Ovary (tissue), 9 donors: Measurements from ENCODE around the gene UBE2H. TPM values are rescaled to one million over a fixed set of nuclear protein-coding genes. Genes with fewer than 3 reads are reported as not detected.

Experiments
- DNase-seq, 5 donors: peaks; one replicate each; pipeline ENCODE4 v3.0.0-alpha.2; 2019 to 2020
- H3K27ac ChIP-seq, 2 donors: fragments of 200-600 bp; one replicate each; pipeline versions ENCODE4 v1.5.1 to v1.8.0; 2019 to 2022
- H3K27me3 ChIP-seq: fragments of 200-600 bp; one replicate; pipeline ENCODE4 v1.8.0; 2022
- H3K36me3 ChIP-seq: fragments of 200-600 bp; sonication (generic); one replicate; pipeline ENCODE4 v1.5.1; 2019
- H3K4me1 ChIP-seq: one replicate; pipeline ENCODE4 v1.8.1; 2013; ENCODE audit warnings: mild to moderate bottlenecking, moderate library complexity; ENCODE audit not compliant: insufficient read depth
- H3K4me3 ChIP-seq: fragments of 200-600 bp; sonication (generic); one replicate; pipeline ENCODE4 v1.5.1; 2017
- H3K9me3 ChIP-seq, 2 donors: fragments of 200-600 bp in 1 of 2; sonication (generic) in 1 of 2; one replicate each; pipeline versions ENCODE4 v1.5.1 to v1.8.1; 2013 to 2019; ENCODE audit warnings: mild to moderate bottlenecking in 1 of 2, moderate library complexity in 1 of 2
- CTCF ChIP-seq, 3 donors: fragments of 450-650 bp in 2 of 3; fragments of 200-600 bp in 1 of 3; IDR thresholded peaks; one replicate each; pipeline versions ENCODE4 v1.5.1 to v1.8.0; 2016 to 2022; ENCODE audit warnings: antibody characterized with exemption in 3 of 3, mild to moderate bottlenecking in 1 of 3
- EP300 ChIP-seq: sonication (generic); formaldehyde crosslinking; IDR thresholded peaks from one replicate; pipeline ENCODE4 v1.6.1; 2017; ENCODE audit warnings: antibody characterized with exemption
- POLR2A ChIP-seq: fragments of 450-650 bp; IDR thresholded peaks from one replicate; pipeline ENCODE4 v1.6.1; 2017; ENCODE audit warnings: antibody characterized with exemption, mild to moderate bottlenecking, moderate library complexity
- WGBS, 3 donors: extraction: QIAGEN DNeasy Blood & Tissue Kit in 1 of 3; methylation state at CpG; one replicate each; pipeline versions ENCODE4 v1.1.5 to v1.1.7; 2013 to 2017; 5-methylcytosine and 5-hydroxymethylcytosine counted together
- intact Hi-C, 4 donors: fragments of 100-400 bp; cut with DNase I; formaldehyde crosslinking; loops; one replicate each; pipeline versions ENCODE4 v1.11.0 to v1.15.1; 2022 to 2023
- polyA plus RNA-seq, 2 donors: library from polyadenylated mRNA; stranded (reverse); fragments of 200-250 nt in 1 of 2; fragments of 350-450 nt in 1 of 2; fragmentation: Illumina TruSeq in 1 of 2; extraction: RNeasy Lipid Tissue Mini Kit (QIAGEN cat#74804) in 1 of 2; gene quantifications; one replicate each; pipeline ENCODE4 v1.2.3, GENCODE V29; 2013 to 2014
- total RNA-seq, 7 donors: library from RNA; depleted of rRNA in 2 of 7; stranded (reverse); fragments of >200 nt in 2 of 7; fragmentation: NEBNext Ultra II Directional in 3 of 7; extraction: Animal tissue kit (Norgen Biotek cat#: 25700) in 3 of 7; gene quantifications; one replicate each; pipeline versions ENCODE4 v1.1.0 to v1.2.4, GENCODE V29; 2016 to 2023
- donor health status: DM: no; HTN: no; CAD: no; lungs with moderate emphysema.
- donor health status: DM: no; HTN: no; CAD: no.
- donor health status: Bipolar disorder and iron deficiency.
- donor health status: DM: yes; HTN: yes; CAD: no.
- donor health status: DM: no; HTN: no; CAD: no.
- donor health status: DM: yes; HTN: yes; CAD: no.

The UBE2H gene
- total and polyA plus RNA-seq, 9 donors, result 38.1 to 149 (median 64.7) TPM

- no peak overlapping the region for H3K4me3 ChIP-seq
- intact Hi-C loops, result no loop called here
- no peak for DNase-seq
- H3K27ac ChIP-seq, result no peak overlapping the region
- 83 to 86% (median 85%) methylated on average over 8 of the region's 8 CpGs for WGBS, 3 donors
- TF ChIP-seq CTCF (IDR thresholded peaks at IDR 0.05), result no peak
- TF ChIP-seq POLR2A, result no peak
- TF ChIP-seq EP300, result no peak
- H3K9me3 ChIP-seq, result no peaks in the 10 kb centered on the region
- no peaks in the 10 kb centered on the region for H3K27me3 ChIP-seq
- H3K4me1 ChIP-seq, result peaks cover 2% of the 10 kb centered on the region
- H3K36me3 ChIP-seq, result no peaks in the 10 kb centered on the region
These were observed 37.8 kb upstream of the UBE2H start for GRCh38 chr7:129990403-129991192.

- Histone ChIP-seq H3K9me3 (no peaks in the 10 kb centered on the region), H3K36me3 (no peaks in the 10 kb centered on the region), H3K4me3 (no peak overlapping the region), H3K27me3 (no peaks in the 10 kb centered on the region), H3K27ac (no peak overlapping the region), H3K4me1 (peaks cover 2% of the 10 kb centered on the region)
- no peak for DNase-seq
- intact Hi-C loops, result no loop called here
- WGBS, 3 donors, result 36 to 41% (median 37%) methylated on average over 4 of the region's 4 CpGs
- TF ChIP-seq EP300 (no peak), POLR2A (no peak), CTCF (IDR thresholded peaks at IDR 0.05) (no peak)
These were observed 36.7 kb upstream of the UBE2H start for GRCh38 chr7:129989466-129989865.

GRCh38 chr7:129986600-129986999 is 33.8 kb upstream of the UBE2H start:
- intact Hi-C loops, result no loop called here
- no peak for DNase-seq
- Histone ChIP-seq H3K27me3 (no peaks in the 10 kb centered on the region), H3K9me3 (no peaks in the 10 kb centered on the region), H3K27ac (no peak overlapping the region), H3K4me3 (no peak overlapping the region), H3K36me3 (no peaks in the 10 kb centered on the region), H3K4me1 (peaks cover 2% of the 10 kb centered on the region)
- no peak for TF ChIP-seq CTCF (IDR thresholded peaks at IDR 0.05)
- no peak for TF ChIP-seq POLR2A
- no peak for TF ChIP-seq EP300
- whole genome bisulfite sequencing, 3 donors, result 90 to 94% (median 94%) methylated on average over 9 of the region's 9 CpGs

GRCh38 chr7:129980667-129981066 is 27.9 kb upstream of the UBE2H start:
- intact Hi-C loops, result no loop called here
- Histone ChIP-seq H3K4me1 (no peaks in the 10 kb centered on the region), H3K4me3 (no peak overlapping the region), H3K9me3 (no peaks in the 10 kb centered on the region), H3K27ac (no peak overlapping the region), H3K36me3 (no peaks in the 10 kb centered on the region), H3K27me3 (no peaks in the 10 kb centered on the region)
- no peak for DNase-seq
- 93 to 95% (median 94%) methylated on average over 2 of the region's 2 CpGs for WGBS, 3 donors
- no peak for TF ChIP-seq CTCF (IDR thresholded peaks at IDR 0.05)
- TF ChIP-seq EP300, result no peak
- no peak for TF ChIP-seq POLR2A
